GM18502 (cell line): ENCODE measurements around the gene ARL6IP4.
"Not testable (repeated sequence)": the region's sequence is repeated elsewhere in the genome, so short reads cannot be mapped to it uniquely, and the experiment has no call there.

Experiments used
- ATAC-seq: cut with Tn5 transposase; IDR thresholded peaks from one replicate; pipeline ENCODE4 v1.9.1; 2021; ENCODE audit warnings: mild to moderate bottlenecking; ENCODE audit not compliant: unreplicated experiment, poor library complexity

The ARL6IP4 gene

GRCh38 chr12:122980183-122981035 is at the start of gene ARL6IP4:
Gene ARL6IP4, plus strand, starts transcription at chr12:122980681. Its CDS starts 459 bp downstream, at chr12:122981140.
- peak; percentile 67 for ATAC-seq

- ATAC-seq: no peak
Measured at GRCh38 chr12:122932207-122932606, 48.3 kb upstream of the ARL6IP4 start.

GRCh38 chr12:122934722-122935121 is 45.8 kb upstream of the ARL6IP4 start:
- peak; percentile 52 for ATAC-seq

- no peak for ATAC-seq
Measured at GRCh38 chr12:122935318-122935717, 45.2 kb upstream of the ARL6IP4 start.

GRCh38 chr12:122937622-122938091 is 42.8 kb upstream of the ARL6IP4 start:
- no peak for ATAC-seq

GRCh38 chr12:122939125-122939524 is 41.4 kb upstream of the ARL6IP4 start:
- no peak for ATAC-seq

GRCh38 chr12:122941351-122941750 is 39.1 kb upstream of the ARL6IP4 start:
- ATAC-seq: not testable (repeated sequence)

- no peak for ATAC-seq
Measured at GRCh38 chr12:122942637-122943036, 37.8 kb upstream of the ARL6IP4 start.

- ATAC-seq: no peak
Measured at GRCh38 chr12:122943196-122943595, 37.3 kb upstream of the ARL6IP4 start.

- no peak for ATAC-seq
Measured at GRCh38 chr12:122944605-122945592, 35.6 kb upstream of the ARL6IP4 start.

- ATAC-seq: peak; percentile 86
Measured at GRCh38 chr12:122946690-122947341, 33.7 kb upstream of the ARL6IP4 start.

- ATAC-seq: peak; percentile 10
Measured at GRCh38 chr12:122947352-122947792, 33.1 kb upstream of the ARL6IP4 start.

- no peak for ATAC-seq
Measured at GRCh38 chr12:122948605-122949004, 31.9 kb upstream of the ARL6IP4 start.

- ATAC-seq: no peak
Measured at GRCh38 chr12:122949405-122949804, 31.1 kb upstream of the ARL6IP4 start.

- ATAC-seq: no peak
Measured at GRCh38 chr12:122949816-122950675, 30.4 kb upstream of the ARL6IP4 start.

GRCh38 chr12:122951406-122951805 is 29.1 kb upstream of the ARL6IP4 start:
- ATAC-seq: no peak

GRCh38 chr12:122951979-122952892 is 28.2 kb upstream of the ARL6IP4 start:
- ATAC-seq: peak; percentile 74

GRCh38 chr12:122955156-122955555 is 25.3 kb upstream of the ARL6IP4 start:
- no peak for ATAC-seq
